Measurements from ENCODE around the gene MYO7A.

Gene MYO7A

GRCh38 chr11:77230878-77231605 is 103.0 kb downstream of the MYO7A start:
- no peak for DNase-seq

GRCh38 chr11:77231800-77232199 is 103.8 kb downstream of the MYO7A start:
- no peak for DNase-seq

- no peak for DNase-seq
These were observed 104.2 kb downstream of the MYO7A start for GRCh38 chr11:77232242-77232641.

- DNase-seq, result no peak
These were observed 105.0 kb downstream of the MYO7A start for GRCh38 chr11:77233011-77233410.

GRCh38 chr11:77236901-77237300 is 108.9 kb downstream of the MYO7A start:
- DNase-seq, result no peak

- DNase-seq, result no peak
These were observed 116.4 kb downstream of the MYO7A start for GRCh38 chr11:77244277-77245027.

- DNase-seq, result no peak
These were observed 121.4 kb downstream of the MYO7A start for GRCh38 chr11:77249427-77249826.

- DNase-seq, result no peak
These were observed 123.0 kb downstream of the MYO7A start for GRCh38 chr11:77250881-77251640.

GRCh38 chr11:77252555-77253270 is 124.7 kb downstream of the MYO7A start:
- DNase-seq, result no peak

- no peak for DNase-seq
These were observed 125.6 kb downstream of the MYO7A start for GRCh38 chr11:77253690-77254089.

- DNase-seq, result no peak
These were observed 131.6 kb downstream of the MYO7A start for GRCh38 chr11:77259641-77260040.

GRCh38 chr11:77262803-77263202 is 134.8 kb downstream of the MYO7A start:
- DNase-seq, result no peak
